ENCODE results near the gene TMEM132D. TPM values are rescaled to one million over a fixed set of nuclear protein-coding genes. Genes with fewer than 3 reads are reported as not detected.

Gene TMEM132D
- total RNA-seq, 1 experiment from 2014 or later, result not detected

- no peak overlapping the region for H3K4me3 ChIP-seq (ENCODE audit: low read length)
- H3K9me3 ChIP-seq (ENCODE audit: low read length), result no peaks in the 10 kb centered on the region; the same call in 1 of the 2 replicates
- H3K27ac ChIP-seq (ENCODE audit: low read length), result no peak overlapping the region
- no peaks in the 10 kb centered on the region; the same call in 1 of the 2 replicates for H3K9me2 ChIP-seq (replicated peaks; ENCODE audit: insufficient read depth, low read length)
- H3K4me2 ChIP-seq (ENCODE audit: low read depth, low read length, poor library complexity, severe bottlenecking), result no peak overlapping the region
- H3K79me2 ChIP-seq (ENCODE audit: low read length), result no peaks in the 10 kb centered on the region
- H3K27me3 ChIP-seq (ENCODE audit: low read length), result no peaks in the 10 kb centered on the region
- H3K36me3 ChIP-seq (ENCODE audit: insufficient read depth, low read length), result no peaks in the 10 kb centered on the region
- DNase-seq, result no peak
- H2AFZ ChIP-seq (ENCODE audit: low read length), result no peak overlapping the region
- H3K4me1 ChIP-seq (ENCODE audit: low read length), result no peaks in the 10 kb centered on the region
- no peaks in the 10 kb centered on the region for H4K20me1 ChIP-seq (ENCODE audit: insufficient read depth, low read depth, low read length)
- no peak overlapping the region for H3K9ac ChIP-seq (ENCODE audit: low read length)
Observed at GRCh38 chr12:129844662-129845220, 59.1 kb downstream of the TMEM132D start.

- no peaks in the 10 kb centered on the region for H3K4me1 ChIP-seq (ENCODE audit: low read length)
- no peaks in the 10 kb centered on the region for H3K27me3 ChIP-seq (ENCODE audit: low read length)
- H3K4me2 ChIP-seq (ENCODE audit: low read depth, low read length, poor library complexity, severe bottlenecking), result no peak overlapping the region
- H3K9ac ChIP-seq (ENCODE audit: low read length), result no peak overlapping the region
- H4K20me1 ChIP-seq (ENCODE audit: insufficient read depth, low read depth, low read length), result no peaks in the 10 kb centered on the region
- H3K79me2 ChIP-seq (ENCODE audit: low read length), result no peaks in the 10 kb centered on the region
- H3K4me3 ChIP-seq (ENCODE audit: low read length), result no peak overlapping the region
- H3K9me2 ChIP-seq (replicated peaks; ENCODE audit: insufficient read depth, low read length), result no peaks in the 10 kb centered on the region
- H3K36me3 ChIP-seq (ENCODE audit: insufficient read depth, low read length), result no peaks in the 10 kb centered on the region
- H3K9me3 ChIP-seq (ENCODE audit: low read length), result no peaks in the 10 kb centered on the region; the same call in 1 of the 2 replicates
- DNase-seq, result no peak
- H3K27ac ChIP-seq (ENCODE audit: low read length), result no peak overlapping the region
- no peak overlapping the region for H2AFZ ChIP-seq (ENCODE audit: low read length)
Observed at GRCh38 chr12:129841251-129841650, 62.6 kb downstream of the TMEM132D start.

- Histone ChIP-seq H2AFZ (ENCODE audit: low read length) (no peak overlapping the region), H3K9me3 (ENCODE audit: low read length) (no peaks in the 10 kb centered on the region; the same call in 1 of the 2 replicates), H4K20me1 (ENCODE audit: insufficient read depth, low read depth, low read length) (no peaks in the 10 kb centered on the region), H3K4me2 (ENCODE audit: low read depth, low read length, poor library complexity, severe bottlenecking) (no peak overlapping the region), H3K9me2 (replicated peaks; ENCODE audit: insufficient read depth, low read length) (no peaks in the 10 kb centered on the region), H3K27ac (ENCODE audit: low read length) (no peak overlapping the region), H3K9ac (ENCODE audit: low read length) (no peak overlapping the region), H3K36me3 (ENCODE audit: insufficient read depth, low read length) (no peaks in the 10 kb centered on the region), H3K27me3 (ENCODE audit: low read length) (no peaks in the 10 kb centered on the region), H3K4me3 (ENCODE audit: low read length) (no peak overlapping the region), H3K4me1 (ENCODE audit: low read length) (no peaks in the 10 kb centered on the region), H3K79me2 (ENCODE audit: low read length) (no peaks in the 10 kb centered on the region)
- DNase-seq, result no peak
Observed at GRCh38 chr12:129840145-129840884, 63.5 kb downstream of the TMEM132D start.

GRCh38 chr12:129839679-129840078 lies 64.1 kb downstream of the TMEM132D start:
- Histone ChIP-seq H3K4me3 (ENCODE audit: low read length) (no peak overlapping the region), H3K27me3 (ENCODE audit: low read length) (no peaks in the 10 kb centered on the region), H3K9ac (ENCODE audit: low read length) (no peak overlapping the region), H2AFZ (ENCODE audit: low read length) (no peak overlapping the region), H3K36me3 (ENCODE audit: insufficient read depth, low read length) (no peaks in the 10 kb centered on the region), H3K9me3 (ENCODE audit: low read length) (no peaks in the 10 kb centered on the region; the same call in 1 of the 2 replicates), H3K4me2 (ENCODE audit: low read depth, low read length, poor library complexity, severe bottlenecking) (no peak overlapping the region), H3K79me2 (ENCODE audit: low read length) (no peaks in the 10 kb centered on the region), H3K27ac (ENCODE audit: low read length) (no peak overlapping the region), H4K20me1 (ENCODE audit: insufficient read depth, low read depth, low read length) (no peaks in the 10 kb centered on the region), H3K4me1 (ENCODE audit: low read length) (no peaks in the 10 kb centered on the region), H3K9me2 (replicated peaks; ENCODE audit: insufficient read depth, low read length) (no peaks in the 10 kb centered on the region)
- DNase-seq, result no peak

GRCh38 chr12:129831294-129831693 lies 72.5 kb downstream of the TMEM132D start:
- Histone ChIP-seq H3K4me3 (ENCODE audit: low read length) (no peak overlapping the region), H3K9me3 (ENCODE audit: low read length) (peaks cover 7% of the 10 kb centered on the region; the same call in 1 of the 2 replicates), H2AFZ (ENCODE audit: low read length) (no peak overlapping the region), H3K27me3 (ENCODE audit: low read length) (no peaks in the 10 kb centered on the region), H3K4me1 (ENCODE audit: low read length) (no peaks in the 10 kb centered on the region), H3K4me2 (ENCODE audit: low read depth, low read length, poor library complexity, severe bottlenecking) (no peak overlapping the region), H3K36me3 (ENCODE audit: insufficient read depth, low read length) (no peaks in the 10 kb centered on the region), H3K9me2 (replicated peaks; ENCODE audit: insufficient read depth, low read length) (no peaks in the 10 kb centered on the region), H3K27ac (ENCODE audit: low read length) (no peak overlapping the region), H4K20me1 (ENCODE audit: insufficient read depth, low read depth, low read length) (no peaks in the 10 kb centered on the region), H3K9ac (ENCODE audit: low read length) (no peak overlapping the region), H3K79me2 (ENCODE audit: low read length) (no peaks in the 10 kb centered on the region)
- no peak for DNase-seq

GRCh38 chr12:129830796-129831195 lies 73.0 kb downstream of the TMEM132D start:
- H2AFZ ChIP-seq (ENCODE audit: low read length), result no peak overlapping the region
- H3K4me1 ChIP-seq (ENCODE audit: low read length), result no peaks in the 10 kb centered on the region
- H3K9me2 ChIP-seq (replicated peaks; ENCODE audit: insufficient read depth, low read length), result no peaks in the 10 kb centered on the region
- no peak overlapping the region for H3K4me2 ChIP-seq (ENCODE audit: low read depth, low read length, poor library complexity, severe bottlenecking)
- H3K9me3 ChIP-seq (ENCODE audit: low read length), result peaks cover 7% of the 10 kb centered on the region; the same call in 1 of the 2 replicates
- no peak overlapping the region for H3K27ac ChIP-seq (ENCODE audit: low read length)
- DNase-seq, result no peak
- H4K20me1 ChIP-seq (ENCODE audit: insufficient read depth, low read depth, low read length), result no peaks in the 10 kb centered on the region
- H3K9ac ChIP-seq (ENCODE audit: low read length), result no peak overlapping the region
- no peaks in the 10 kb centered on the region for H3K27me3 ChIP-seq (ENCODE audit: low read length)
- H3K79me2 ChIP-seq (ENCODE audit: low read length), result no peaks in the 10 kb centered on the region
- H3K36me3 ChIP-seq (ENCODE audit: insufficient read depth, low read length), result no peaks in the 10 kb centered on the region
- no peak overlapping the region for H3K4me3 ChIP-seq (ENCODE audit: low read length)

GRCh38 chr12:129827866-129828384 lies 75.9 kb downstream of the TMEM132D start:
- H3K4me1 ChIP-seq (ENCODE audit: low read length), result no peaks in the 10 kb centered on the region
- H3K79me2 ChIP-seq (ENCODE audit: low read length), result no peaks in the 10 kb centered on the region
- H3K36me3 ChIP-seq (ENCODE audit: insufficient read depth, low read length), result no peaks in the 10 kb centered on the region
- H3K27ac ChIP-seq (ENCODE audit: low read length), result no peak overlapping the region
- no peak for DNase-seq
- H3K9me3 ChIP-seq (ENCODE audit: low read length), result peaks cover 7% of the 10 kb centered on the region; the same call in 1 of the 2 replicates
- no peak overlapping the region for H2AFZ ChIP-seq (ENCODE audit: low read length)
- H3K4me2 ChIP-seq (ENCODE audit: low read depth, low read length, poor library complexity, severe bottlenecking), result no peak overlapping the region
- H3K9ac ChIP-seq (ENCODE audit: low read length), result no peak overlapping the region
- H4K20me1 ChIP-seq (ENCODE audit: insufficient read depth, low read depth, low read length), result no peaks in the 10 kb centered on the region
- H3K4me3 ChIP-seq (ENCODE audit: low read length), result no peak overlapping the region
- no peaks in the 10 kb centered on the region for H3K27me3 ChIP-seq (ENCODE audit: low read length)
- H3K9me2 ChIP-seq (replicated peaks; ENCODE audit: insufficient read depth, low read length), result no peaks in the 10 kb centered on the region

GRCh38 chr12:129827102-129827865 lies 76.5 kb downstream of the TMEM132D start:
- Histone ChIP-seq H2AFZ (ENCODE audit: low read length) (no peak overlapping the region), H3K79me2 (ENCODE audit: low read length) (no peaks in the 10 kb centered on the region), H4K20me1 (ENCODE audit: insufficient read depth, low read depth, low read length) (no peaks in the 10 kb centered on the region), H3K4me2 (ENCODE audit: low read depth, low read length, poor library complexity, severe bottlenecking) (no peak overlapping the region), H3K27me3 (ENCODE audit: low read length) (no peaks in the 10 kb centered on the region), H3K36me3 (ENCODE audit: insufficient read depth, low read length) (no peaks in the 10 kb centered on the region), H3K9me2 (replicated peaks; ENCODE audit: insufficient read depth, low read length) (no peaks in the 10 kb centered on the region), H3K9ac (ENCODE audit: low read length) (no peak overlapping the region), H3K9me3 (ENCODE audit: low read length) (peaks cover 7% of the 10 kb centered on the region; the same call in 1 of the 2 replicates), H3K4me3 (ENCODE audit: low read length) (no peak overlapping the region), H3K4me1 (ENCODE audit: low read length) (no peaks in the 10 kb centered on the region), H3K27ac (ENCODE audit: low read length) (no peak overlapping the region)
- DNase-seq, result no peak

All from Karpas-422 (cell line).